SH-SY5Y (cell line): ENCODE data around the gene NPR3.

Source experiments
- GATA2 ChIP-seq: IDR thresholded peaks from 2 replicates; pipeline ENCODE4 v1.6.1; 2011; ENCODE audit warnings: mild to moderate bottlenecking, low read depth, low read length
- GATA3 ChIP-seq: IDR thresholded peaks from 2 replicates; pipeline ENCODE4 v1.6.1; 2011; ENCODE audit warnings: low read depth, mild to moderate bottlenecking, low read length, moderate library complexity

GRCh38 chr5:32767948-32768467 lies 56.9 kb downstream of the NPR3 start:
- TF ChIP-seq GATA2 (no peak), GATA3 (no peak)
